ENCODE results near the gene ADGRV1. TPM values are rescaled to one million over a fixed set of nuclear protein-coding genes. Genes with fewer than 3 reads are reported as not detected.
A peak's percentile ranks its signal among the peaks of the same experiment; 100 is the strongest.

The ADGRV1 gene
- total and polyA plus RNA-seq, 9 of the 15 experiments (the other 6 are each of a cell fraction or from before 2014, with no cell fraction given): 21.7 to 156 (median 58.2) TPM

DNA sequence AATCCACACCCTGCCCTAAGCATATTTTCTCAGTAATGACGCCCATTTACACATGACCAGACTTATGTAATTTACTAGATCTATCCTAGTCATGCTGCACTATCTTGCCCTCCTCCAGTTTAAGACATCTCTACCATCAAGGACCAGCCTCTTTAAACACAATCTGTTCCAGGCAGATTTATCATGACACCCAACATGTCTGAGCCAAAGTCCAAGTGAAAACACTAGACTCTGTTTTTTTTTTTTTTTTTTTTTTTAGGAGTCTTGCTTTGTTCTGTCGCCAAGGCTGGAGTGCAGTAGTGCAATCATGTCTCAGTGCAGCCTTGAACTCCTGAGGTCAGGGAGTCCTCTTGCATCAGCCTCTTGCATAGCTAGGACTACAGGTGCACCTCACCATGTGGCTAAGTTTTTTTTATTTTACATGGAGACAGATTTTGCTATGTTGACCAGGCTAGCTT lies 469.9 kb downstream of the ADGRV1 start (continued):
- TF ChIP-seq, protein P1, sequence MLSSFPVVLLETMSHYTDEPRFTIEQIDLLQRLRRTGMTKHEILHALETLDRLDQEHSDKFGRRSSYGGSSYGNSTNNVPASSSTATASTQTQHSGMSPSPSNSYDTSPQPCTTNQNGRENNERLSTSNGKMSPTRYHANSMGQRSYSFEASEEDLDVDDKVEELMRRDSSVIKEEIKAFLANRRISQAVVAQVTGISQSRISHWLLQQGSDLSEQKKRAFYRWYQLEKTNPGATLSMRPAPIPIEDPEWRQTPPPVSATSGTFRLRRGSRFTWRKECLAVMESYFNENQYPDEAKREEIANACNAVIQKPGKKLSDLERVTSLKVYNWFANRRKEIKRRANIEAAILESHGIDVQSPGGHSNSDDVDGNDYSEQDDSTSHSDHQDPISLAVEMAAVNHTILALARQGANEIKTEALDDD (IDR thresholded peaks at IDR 0.05): peak; percentile 73
- no peak for TF ChIP-seq POLR2AphosphoS5 (IDR thresholded peaks at IDR 0.05; ENCODE audit: control insufficient read depth, insufficient read depth, low read depth, low read length)
- TF ChIP-seq, protein P2, sequence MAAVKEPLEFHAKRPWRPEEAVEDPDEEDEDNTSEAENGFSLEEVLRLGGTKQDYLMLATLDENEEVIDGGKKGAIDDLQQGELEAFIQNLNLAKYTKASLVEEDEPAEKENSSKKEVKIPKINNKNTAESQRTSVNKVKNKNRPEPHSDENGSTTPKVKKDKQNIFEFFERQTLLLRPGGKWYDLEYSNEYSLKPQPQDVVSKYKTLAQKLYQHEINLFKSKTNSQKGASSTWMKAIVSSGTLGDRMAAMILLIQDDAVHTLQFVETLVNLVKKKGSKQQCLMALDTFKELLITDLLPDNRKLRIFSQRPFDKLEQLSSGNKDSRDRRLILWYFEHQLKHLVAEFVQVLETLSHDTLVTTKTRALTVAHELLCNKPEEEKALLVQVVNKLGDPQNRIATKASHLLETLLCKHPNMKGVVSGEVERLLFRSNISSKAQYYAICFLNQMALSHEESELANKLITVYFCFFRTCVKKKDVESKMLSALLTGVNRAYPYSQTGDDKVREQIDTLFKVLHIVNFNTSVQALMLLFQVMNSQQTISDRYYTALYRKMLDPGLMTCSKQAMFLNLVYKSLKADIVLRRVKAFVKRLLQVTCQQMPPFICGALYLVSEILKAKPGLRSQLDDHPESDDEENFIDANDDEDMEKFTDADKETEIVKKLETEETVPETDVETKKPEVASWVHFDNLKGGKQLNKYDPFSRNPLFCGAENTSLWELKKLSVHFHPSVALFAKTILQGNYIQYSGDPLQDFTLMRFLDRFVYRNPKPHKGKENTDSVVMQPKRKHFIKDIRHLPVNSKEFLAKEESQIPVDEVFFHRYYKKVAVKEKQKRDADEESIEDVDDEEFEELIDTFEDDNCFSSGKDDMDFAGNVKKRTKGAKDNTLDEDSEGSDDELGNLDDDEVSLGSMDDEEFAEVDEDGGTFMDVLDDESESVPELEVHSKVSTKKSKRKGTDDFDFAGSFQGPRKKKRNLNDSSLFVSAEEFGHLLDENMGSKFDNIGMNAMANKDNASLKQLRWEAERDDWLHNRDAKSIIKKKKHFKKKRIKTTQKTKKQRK (IDR thresholded peaks at IDR 0.05; ENCODE audit: borderline replicate concordance, low read depth, low read length): no peak
- TF ChIP-seq TBL1XR1 (IDR thresholded peaks at IDR 0.05; ENCODE audit: low read length in 2 of 2): peak in 1 of 2 experiments; percentile 30; a peak in 1 of 4 replicates
- no peak for TF ChIP-seq CAMTA2 (CRISPR knock-in tag; conservative IDR thresholded peaks at IDR 0.05)
- TF ChIP-seq, protein P3, sequence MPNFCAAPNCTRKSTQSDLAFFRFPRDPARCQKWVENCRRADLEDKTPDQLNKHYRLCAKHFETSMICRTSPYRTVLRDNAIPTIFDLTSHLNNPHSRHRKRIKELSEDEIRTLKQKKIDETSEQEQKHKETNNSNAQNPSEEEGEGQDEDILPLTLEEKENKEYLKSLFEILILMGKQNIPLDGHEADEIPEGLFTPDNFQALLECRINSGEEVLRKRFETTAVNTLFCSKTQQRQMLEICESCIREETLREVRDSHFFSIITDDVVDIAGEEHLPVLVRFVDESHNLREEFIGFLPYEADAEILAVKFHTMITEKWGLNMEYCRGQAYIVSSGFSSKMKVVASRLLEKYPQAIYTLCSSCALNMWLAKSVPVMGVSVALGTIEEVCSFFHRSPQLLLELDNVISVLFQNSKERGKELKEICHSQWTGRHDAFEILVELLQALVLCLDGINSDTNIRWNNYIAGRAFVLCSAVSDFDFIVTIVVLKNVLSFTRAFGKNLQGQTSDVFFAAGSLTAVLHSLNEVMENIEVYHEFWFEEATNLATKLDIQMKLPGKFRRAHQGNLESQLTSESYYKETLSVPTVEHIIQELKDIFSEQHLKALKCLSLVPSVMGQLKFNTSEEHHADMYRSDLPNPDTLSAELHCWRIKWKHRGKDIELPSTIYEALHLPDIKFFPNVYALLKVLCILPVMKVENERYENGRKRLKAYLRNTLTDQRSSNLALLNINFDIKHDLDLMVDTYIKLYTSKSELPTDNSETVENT (CRISPR knock-in tag; IDR thresholded peaks at IDR 0.05): no peak
- TF ChIP-seq RBM22 (IDR thresholded peaks at IDR 0.05; ENCODE audit: low read depth, low read length, poor library complexity, severe bottlenecking): no peak
- peak; percentile 84 for TF ChIP-seq CBFA2T3 (IDR thresholded peaks at IDR 0.05)
- TF ChIP-seq ZNF707 (CRISPR knock-in tag; conservative IDR thresholded peaks at IDR 0.05): no peak
- TF ChIP-seq PPARD (CRISPR knock-in tag; IDR thresholded peaks at IDR 0.05): no peak

Measured in K562 (cell line).